ENCODE data around the gene AK5.
"Not testable (repeated sequence)": the region's sequence is repeated elsewhere in the genome, so short reads cannot be mapped to it uniquely, and the experiment has no call there.

Gene AK5

GRCh38 chr1:77287535-77287934 lies 5.7 kb downstream of the AK5 start:
- no peak for DNase-seq (ENCODE audit: low read depth, low spot score)

- no peak for DNase-seq (ENCODE audit: low read depth, low spot score)
These were observed 6.5 kb downstream of the AK5 start for GRCh38 chr1:77288275-77288674.

- DNase-seq (ENCODE audit: low read depth, low spot score), result no peak
These were observed 8.8 kb downstream of the AK5 start for GRCh38 chr1:77290576-77290975.

- DNase-seq (ENCODE audit: low read depth, low spot score), result no peak
These were observed 10.7 kb downstream of the AK5 start for GRCh38 chr1:77292551-77292950.

GRCh38 chr1:77300566-77300965 lies 18.7 kb downstream of the AK5 start:
- no peak for DNase-seq (ENCODE audit: low read depth, low spot score)

- no peak for DNase-seq (ENCODE audit: low read depth, low spot score)
These were observed 21.6 kb downstream of the AK5 start for GRCh38 chr1:77303387-77303786.

GRCh38 chr1:77308889-77309621 lies 27.2 kb downstream of the AK5 start:
- DNase-seq (ENCODE audit: low read depth, low spot score), result no peak

GRCh38 chr1:77310924-77311323 lies 29.1 kb downstream of the AK5 start:
- no peak for DNase-seq (ENCODE audit: low read depth, low spot score)

- DNase-seq (ENCODE audit: low read depth, low spot score), result not testable (repeated sequence)
These were observed 30.5 kb downstream of the AK5 start for GRCh38 chr1:77312364-77312763.

- peak; percentile 64 for DNase-seq (ENCODE audit: low read depth, low spot score)
These were observed 31.7 kb downstream of the AK5 start for GRCh38 chr1:77313491-77313890.

GRCh38 chr1:77316006-77316405 lies 34.2 kb downstream of the AK5 start:
- no peak for DNase-seq (ENCODE audit: low read depth, low spot score)

- DNase-seq (ENCODE audit: low read depth, low spot score), result no peak
These were observed 35.1 kb downstream of the AK5 start for GRCh38 chr1:77316966-77317365.

GRCh38 chr1:77319036-77319705 lies 37.4 kb downstream of the AK5 start:
- no peak for DNase-seq (ENCODE audit: low read depth, low spot score)

GRCh38 chr1:77322061-77322900 lies 40.5 kb downstream of the AK5 start:
- no peak for DNase-seq (ENCODE audit: low read depth, low spot score)

GRCh38 chr1:77333501-77333900 lies 51.7 kb downstream of the AK5 start:
- no peak for DNase-seq (ENCODE audit: low read depth, low spot score)

- no peak for DNase-seq (ENCODE audit: low read depth, low spot score)
These were observed 54.9 kb downstream of the AK5 start for GRCh38 chr1:77336729-77337128.

- DNase-seq (ENCODE audit: low read depth, low spot score), result no peak
These were observed 57.5 kb downstream of the AK5 start for GRCh38 chr1:77339326-77339725.

GRCh38 chr1:77341195-77341594 lies 59.4 kb downstream of the AK5 start:
- DNase-seq (ENCODE audit: low read depth, low spot score), result no peak

- DNase-seq (ENCODE audit: low read depth, low spot score), result no peak
These were observed 60.9 kb downstream of the AK5 start for GRCh38 chr1:77342745-77343144.

- no peak for DNase-seq (ENCODE audit: low read depth, low spot score)
These were observed 65.8 kb downstream of the AK5 start for GRCh38 chr1:77347646-77348045.

- DNase-seq (ENCODE audit: low read depth, low spot score), result no peak
These were observed 66.7 kb downstream of the AK5 start for GRCh38 chr1:77348549-77348948.

GRCh38 chr1:77349275-77349674 lies 67.5 kb downstream of the AK5 start:
- no peak for DNase-seq (ENCODE audit: low read depth, low spot score)
